Thymus (tissue), 14 donors: ENCODE data around the gene DMAC2L. TPM values are rescaled to one million over a fixed set of nuclear protein-coding genes. Genes with fewer than 3 reads are reported as not detected.
A peak's percentile ranks its signal among the peaks of the same experiment; 100 is the strongest.

Source experiments
- DNase-seq, 9 donors: peaks; one replicate each; pipeline ENCODE4 v3.0.0-alpha.2; 2013; ENCODE audit warnings: low spot score in 9 of 9, low read depth in 6 of 9, missing footprints in 1 of 9
- H3K27ac ChIP-seq, 2 donors: one replicate each; pipeline ENCODE4 v1.5.1; 2013; ENCODE audit warnings: control low read depth in 1 of 2, low read depth in 1 of 2, low read length in 1 of 2, mild to moderate bottlenecking in 1 of 2, moderate library complexity in 1 of 2
- H3K27me3 ChIP-seq, 2 donors: one replicate each; pipeline ENCODE4 v1.5.1; 2013; ENCODE audit warnings: low read length in 1 of 2; ENCODE audit not compliant: control insufficient read depth in 2 of 2, insufficient read depth in 1 of 2
- H3K36me3 ChIP-seq, 2 donors: one replicate each; pipeline ENCODE4 v1.5.1; 2013; ENCODE audit warnings: low read length in 1 of 2, mild to moderate bottlenecking in 1 of 2, moderate library complexity in 1 of 2; ENCODE audit not compliant: control insufficient read depth in 2 of 2, insufficient read depth in 2 of 2
- H3K4me1 ChIP-seq, 2 donors: one replicate each; pipeline ENCODE4 v1.5.1; 2013; ENCODE audit warnings: low read length in 2 of 2; ENCODE audit not compliant: control insufficient read depth in 2 of 2, insufficient read depth in 2 of 2
- H3K4me3 ChIP-seq, 2 donors: one replicate each; pipeline ENCODE4 v1.5.1; 2013; ENCODE audit warnings: low read length in 2 of 2, control low read depth in 1 of 2, mild to moderate bottlenecking in 1 of 2
- H3K9me3 ChIP-seq, 2 donors: one replicate each; pipeline ENCODE4 v1.5.1; 2013; ENCODE audit warnings: low read length in 1 of 2, mild to moderate bottlenecking in 1 of 2; ENCODE audit not compliant: control insufficient read depth in 2 of 2, insufficient read depth in 1 of 2
- WGBS: extraction: QIAGEN DNeasy Blood & Tissue Kit; methylation state at CpG from one replicate; pipeline ENCODE4 v1.1.7; 2013; 5-methylcytosine and 5-hydroxymethylcytosine counted together
- long read RNA-seq, 10 donors: transcript quantifications; one replicate each; lab custom pipeline, GENCODE V29; 2026
- polyA plus RNA-seq: library from polyadenylated mRNA; stranded (reverse); fragments of 200-250 nt; gene quantifications from one replicate; pipeline ENCODE4 v1.2.3, GENCODE V29; 2013
- total RNA-seq: library from RNA; stranded (reverse); fragments of 120-200 nt; gene quantifications from one replicate; pipeline ENCODE4 v1.2.4, GENCODE V29; 2013
- donor health status: healthy.

DMAC2L gene, protein sequence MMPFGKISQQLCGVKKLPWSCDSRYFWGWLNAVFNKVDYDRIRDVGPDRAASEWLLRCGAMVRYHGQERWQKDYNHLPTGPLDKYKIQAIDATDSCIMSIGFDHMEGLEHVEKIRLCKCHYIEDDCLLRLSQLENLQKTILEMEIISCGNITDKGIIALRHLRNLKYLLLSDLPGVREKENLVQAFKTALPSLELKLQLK
- total RNA-seq (5.2 TPM), polyA plus RNA-seq (22.2 TPM)
- long read RNA-seq, donor 1, partial matches to known transcripts = 0 of 1 reads
- long read RNA-seq, donor 1, other reads (novel, unspliced or antisense) = 0 of 1 reads
- long read RNA-seq, donor 2 = 0 reads
- long read RNA-seq, donor 3, transcript ATP5S-207 (5 exons, 2,008 nt) = major isoform, 6 of 16 reads
- long read RNA-seq, donor 3, partial matches to known transcripts = 10 of 16 reads
- long read RNA-seq, donor 3, other reads (novel, unspliced or antisense) = 0 of 16 reads
- long read RNA-seq, donor 4, partial matches to known transcripts = 10 of 13 reads
- long read RNA-seq, donor 4, other reads (novel, unspliced or antisense) = 0 of 13 reads
- long read RNA-seq, donor 5, transcript ATP5S-207 (5 exons, 2,008 nt) = major isoform, 5 of 11 reads
- long read RNA-seq, donor 5, partial matches to known transcripts = 5 of 11 reads
- long read RNA-seq, donor 5, other reads (novel, unspliced or antisense) = 0 of 11 reads
- long read RNA-seq, donor 6, partial matches to known transcripts = 0 of 8 reads
- long read RNA-seq, donor 6, other reads (novel, unspliced or antisense) = 6 of 8 reads
- long read RNA-seq, donor 7, transcript ATP5S-207 (5 exons, 2,008 nt) = major isoform, 7 of 9 reads
- long read RNA-seq, donor 7, partial matches to known transcripts = 0 of 9 reads
- long read RNA-seq, donor 7, other reads (novel, unspliced or antisense) = 0 of 9 reads
- long read RNA-seq, donor 8, partial matches to known transcripts = 0 of 2 reads
- long read RNA-seq, donor 8, other reads (novel, unspliced or antisense) = 0 of 2 reads
- long read RNA-seq, donor 9, partial matches to known transcripts = 0 of 4 reads
- long read RNA-seq, donor 9, other reads (novel, unspliced or antisense) = 0 of 4 reads
- long read RNA-seq, donor 10, partial matches to known transcripts = 0 of 1 reads
- long read RNA-seq, donor 10, other reads (novel, unspliced or antisense) = 0 of 1 reads

DNA sequence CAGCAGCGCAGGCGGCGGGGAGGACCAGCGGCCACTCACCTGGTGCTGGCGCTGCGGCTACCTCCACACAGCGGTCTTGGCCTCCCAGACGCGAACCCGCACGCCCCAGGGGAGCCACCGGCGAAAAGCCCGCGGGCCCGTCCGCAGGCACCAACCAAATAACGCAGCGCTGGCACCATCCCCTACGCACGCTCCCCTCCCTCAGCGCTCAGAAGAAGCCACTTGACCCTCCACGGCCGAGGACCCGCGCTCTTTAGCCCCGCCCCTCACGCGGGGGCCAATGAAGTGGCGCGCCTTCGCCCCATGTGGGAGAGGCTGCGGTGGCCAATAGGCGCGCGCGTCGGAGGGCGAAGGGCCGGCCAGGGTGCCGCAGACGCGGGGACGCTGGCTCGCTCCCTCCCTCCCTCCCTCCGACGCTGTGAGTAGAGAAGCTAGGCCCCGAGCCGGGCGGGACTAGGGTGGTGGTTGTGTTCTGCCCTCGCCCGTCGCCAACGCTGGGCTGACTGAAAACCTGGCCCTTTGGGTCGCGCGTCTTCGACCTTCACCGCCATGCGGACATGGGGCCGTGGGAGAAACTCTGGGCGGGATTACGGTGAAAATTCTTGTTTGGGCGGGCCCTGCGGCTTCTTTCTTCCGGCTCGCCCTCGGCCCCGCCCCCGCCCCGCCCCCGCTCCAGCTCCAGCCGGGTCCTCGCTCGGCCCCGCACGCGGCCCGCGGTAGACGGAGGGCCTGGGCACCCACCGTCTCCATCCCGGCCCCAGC lies at the start of gene DMAC2L, which contains the start of gene L2HGDH:
TSS of gene DMAC2L (plus strand) at position 353 of the 762 bp plus-strand sequence. CDS start 9,164 bp downstream, outside the sequence.
TSS of gene L2HGDH (minus strand) at position 258 of the 762 bp plus-strand sequence. CDS start at position 179, 79 bp downstream.
- peak within 1 kb of the TSS; percentile 60 to 84 for H3K4me3 ChIP-seq

GRCh38 chr14:50262865-50263264 lies 49.3 kb upstream of the DMAC2L start:
- no peak for DNase-seq
- Histone ChIP-seq H3K4me1 (no peaks in the 10 kb centered on the region), H3K36me3 (no peaks in the 10 kb centered on the region), H3K27me3 (no peaks in the 10 kb centered on the region), H3K4me3 (no peak overlapping the region), H3K9me3 (no peaks in the 10 kb centered on the region), H3K27ac (no peak overlapping the region)
- 96% methylated on average over 2 of the region's 2 CpGs for WGBS

More for the DNA sequence above, at the start of gene DMAC2L, which contains the start of gene L2HGDH:
- Histone ChIP-seq H3K9me3 (peaks cover 0 to 6% of the 10 kb centered on the region in 2 donors), H3K27me3 (no peaks in the 10 kb centered on the region), H3K36me3 (peaks cover 0 to 3% of the 10 kb centered on the region in 2 donors), H3K27ac (peak within 1 kb of the TSS; percentile 86 to 98), H3K4me1 (peaks cover 9 to 14% of the 10 kb centered on the region in 2 donors)
- under 1% methylated on average over 83 of the region's 83 CpGs for WGBS
- DNase-seq = peak in 8 of 9 donors; percentile 77 to 93 (median 86)

DNA sequence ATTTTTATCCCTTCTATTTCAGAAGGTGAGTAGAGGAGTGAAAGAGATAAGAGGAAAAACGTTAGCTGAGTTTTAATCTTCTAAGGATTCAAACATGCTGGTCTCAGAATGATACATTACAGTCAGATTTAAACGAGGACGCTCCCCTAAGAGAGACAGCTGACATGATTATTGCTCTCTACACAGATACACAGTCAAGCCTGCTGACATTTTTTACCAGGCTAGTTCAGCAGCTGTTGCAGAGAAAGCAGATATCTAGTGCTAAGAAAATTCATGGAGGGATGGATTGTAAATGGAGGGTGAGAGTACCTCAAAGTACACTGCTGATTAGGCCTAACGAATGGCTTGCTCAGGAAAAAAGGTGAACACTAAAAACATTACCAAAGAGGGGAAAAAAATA lies 48.8 kb upstream of the DMAC2L start:
- Histone ChIP-seq H3K4me3 (no peak overlapping the region), H3K27me3 (no peaks in the 10 kb centered on the region), H3K27ac (no peak overlapping the region), H3K36me3 (no peaks in the 10 kb centered on the region), H3K9me3 (no peaks in the 10 kb centered on the region), H3K4me1 (no peaks in the 10 kb centered on the region)
- 96% methylated on average over 4 of the region's 4 CpGs for WGBS
- DNase-seq = no peak

DNA sequence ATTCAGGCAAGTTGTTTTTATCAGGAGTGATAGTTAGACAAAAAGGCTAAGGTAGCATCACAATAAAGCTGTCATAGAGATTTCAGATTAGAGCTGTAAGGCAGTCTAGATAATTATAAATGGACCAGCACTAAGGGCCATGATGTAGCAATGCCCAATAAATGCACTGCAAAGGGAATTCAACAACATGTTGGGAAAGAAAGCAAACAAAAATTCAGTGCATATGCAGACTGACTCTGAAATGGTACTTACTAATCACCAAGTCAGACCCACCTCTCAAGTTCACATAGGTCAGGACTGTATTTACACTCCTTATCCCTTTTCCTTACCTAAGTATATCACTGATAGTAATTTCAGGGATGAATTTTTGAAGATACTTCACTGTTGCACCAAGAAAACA lies 47.1 kb upstream of the DMAC2L start:
- H3K27me3 ChIP-seq = no peaks in the 10 kb centered on the region
- DNase-seq = no peak
- no peak overlapping the region for H3K27ac ChIP-seq
- no peaks in the 10 kb centered on the region for H3K9me3 ChIP-seq
- no peaks in the 10 kb centered on the region for H3K4me1 ChIP-seq
- H3K4me3 ChIP-seq = no peak overlapping the region
- no peaks in the 10 kb centered on the region for H3K36me3 ChIP-seq

DNA sequence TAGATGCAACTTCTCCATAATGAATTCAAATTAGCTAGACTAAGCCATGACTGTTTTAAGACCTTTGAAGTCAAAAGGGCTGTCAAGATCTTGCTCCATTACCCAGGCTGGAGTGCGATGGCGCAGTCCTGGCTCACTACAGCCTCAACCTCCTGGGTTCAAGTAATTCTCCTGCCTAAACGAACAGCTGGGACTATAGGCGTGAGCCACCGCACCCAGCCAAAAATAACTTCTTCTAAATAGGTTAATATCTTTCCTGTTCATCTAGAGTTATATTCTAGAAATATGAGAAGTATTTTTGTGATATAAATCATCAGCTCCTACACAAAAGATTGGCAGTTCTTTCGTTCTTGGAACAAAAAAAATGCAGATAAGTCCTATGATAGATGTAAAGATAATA lies 41.2 kb upstream of the DMAC2L start:
- Histone ChIP-seq H3K27me3 (no peaks in the 10 kb centered on the region), H3K4me3 (no peak overlapping the region), H3K36me3 (no peaks in the 10 kb centered on the region), H3K4me1 (no peaks in the 10 kb centered on the region), H3K27ac (no peak overlapping the region), H3K9me3 (no peaks in the 10 kb centered on the region)
- 96% methylated on average over 6 of the region's 6 CpGs for WGBS
- DNase-seq = no peak

- Histone ChIP-seq H3K4me3 (no peak overlapping the region), H3K4me1 (no peaks in the 10 kb centered on the region), H3K36me3 (no peaks in the 10 kb centered on the region), H3K27ac (no peak overlapping the region), H3K27me3 (no peaks in the 10 kb centered on the region), H3K9me3 (no peaks in the 10 kb centered on the region)
- no peak for DNase-seq
- 100% methylated on average over 1 of the region's 1 CpG for WGBS
Measured at GRCh38 chr14:50272498-50272897, 39.6 kb upstream of the DMAC2L start.

GRCh38 chr14:50285861-50286260 lies 26.3 kb upstream of the DMAC2L start:
- no peak for DNase-seq
- Histone ChIP-seq H3K27ac (no peak overlapping the region), H3K27me3 (no peaks in the 10 kb centered on the region), H3K9me3 (no peaks in the 10 kb centered on the region), H3K36me3 (peaks cover 0 to 2% of the 10 kb centered on the region in 2 donors), H3K4me1 (no peaks in the 10 kb centered on the region), H3K4me3 (no peak overlapping the region)

DNA sequence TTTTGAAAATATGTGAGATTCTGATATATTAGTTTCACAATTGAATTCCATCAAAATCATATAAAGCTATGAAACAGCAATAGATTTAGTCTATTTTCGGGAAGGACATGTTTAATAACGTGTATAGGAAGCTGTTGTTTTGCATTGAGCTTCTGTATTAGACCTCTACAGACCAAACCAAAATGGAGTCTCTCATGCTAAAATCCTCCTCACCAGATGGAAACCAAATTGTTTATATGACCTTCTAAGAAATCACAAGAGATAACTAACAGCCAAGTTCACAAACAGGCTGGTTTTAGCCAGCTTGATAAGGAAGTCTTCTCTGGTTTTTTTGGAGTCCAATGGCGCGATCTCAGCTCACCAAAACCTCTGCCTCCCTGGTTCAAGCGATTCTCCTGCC lies 24.0 kb upstream of the DMAC2L start:
- no peaks in the 10 kb centered on the region for H3K9me3 ChIP-seq

More for the DNA sequence above, 24.0 kb upstream of the DMAC2L start:
- Histone ChIP-seq H3K27me3 (no peaks in the 10 kb centered on the region), H3K36me3 (no peaks in the 10 kb centered on the region), H3K4me3 (no peak overlapping the region), H3K4me1 (no peaks in the 10 kb centered on the region), H3K27ac (no peak overlapping the region)
- 99% methylated on average over 5 of the region's 5 CpGs for WGBS
- DNase-seq = no peak
